Measurements from ENCODE around the gene SIGLEC15. TPM values are rescaled to one million over a fixed set of nuclear protein-coding genes. Genes with fewer than 3 reads are reported as not detected.

The SIGLEC15 gene
- total RNA-seq, 1 experiment from 2014 or later, result 0.13 TPM

DNA sequence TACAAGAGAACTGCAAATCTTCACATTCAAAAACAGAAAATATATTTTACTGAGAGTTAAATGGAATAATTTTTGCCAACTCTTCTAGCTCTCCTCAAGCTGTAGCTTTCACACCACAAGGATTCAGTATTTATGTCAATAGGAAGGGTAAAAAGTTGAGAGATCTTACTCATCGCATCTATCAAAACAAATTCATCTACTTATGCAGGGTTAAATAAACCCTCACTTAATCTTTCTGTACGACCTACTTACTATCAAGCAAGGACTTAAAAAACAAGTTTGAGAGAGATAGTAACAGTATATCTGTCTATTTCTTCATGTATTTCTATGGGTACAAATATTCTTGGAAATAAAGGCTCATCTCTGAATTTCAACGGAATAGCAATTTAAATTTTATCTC lies 35.5 kb downstream of the SIGLEC15 start:
- Histone ChIP-seq H2AFZ (ENCODE audit: low read length) (no peak overlapping the region), H2BK15ac (ENCODE audit: low read depth, low read length) (no peak overlapping the region), H3K56ac (ENCODE audit: insufficient read length, low read depth, low read length) (no peak overlapping the region), H2AK5ac (ENCODE audit: insufficient read length, low read length) (no peak overlapping the region), H3K27ac (ENCODE audit: insufficient read length, low read depth, low read length) (no peak overlapping the region), H3K4me1 (ENCODE audit: insufficient read depth, low read length) (no peaks in the 10 kb centered on the region), H3K9me3 (ENCODE audit: control insufficient read depth, low read depth, low read length) (no peaks in the 10 kb centered on the region), H4K8ac (replicated peaks; ENCODE audit: insufficient read length, low read depth, low read length) (no peak overlapping the region), H3T11ph (ENCODE audit: low read length) (no peak overlapping the region), H3K27me3 (ENCODE audit: insufficient read depth, low read length) (no peaks in the 10 kb centered on the region), H3K18ac (ENCODE audit: insufficient read length, low read depth, low read length) (no peak overlapping the region), H2BK20ac (ENCODE audit: low read depth, low read length, poor library complexity, severe bottlenecking) (no peak overlapping the region), H3K9ac (ENCODE audit: extremely low read depth, insufficient read length, low read length) (no peak overlapping the region), H2BK12ac (ENCODE audit: insufficient read length, low read depth, low read length) (no peak overlapping the region), H3K23me2 (ENCODE audit: insufficient read length, low read depth, low read length, poor library complexity, severe bottlenecking) (no peaks in the 10 kb centered on the region), H2BK5ac (ENCODE audit: insufficient read length, low read length) (no peak overlapping the region), H3K4me2 (ENCODE audit: insufficient read depth, insufficient read length, low read length) (no peak overlapping the region), H4K91ac (ENCODE audit: insufficient read length, low read depth, low read length) (no peak overlapping the region), H3K79me2 (ENCODE audit: insufficient read depth, low read length) (no peaks in the 10 kb centered on the region), H3K4ac (ENCODE audit: low read depth, low read length) (no peak overlapping the region), H2BK120ac (ENCODE audit: low read depth, low read length, poor library complexity, severe bottlenecking) (no peak overlapping the region), H4K5ac (ENCODE audit: insufficient read length, low read depth, low read length) (no peak overlapping the region), H4K20me1 (ENCODE audit: control insufficient read depth, insufficient read depth, insufficient read length) (no peaks in the 10 kb centered on the region), H3K14ac (ENCODE audit: insufficient read depth, low read length) (no peak overlapping the region), H3K79me1 (ENCODE audit: insufficient read depth, low read depth, low read length, poor library complexity, severe bottlenecking) (no peaks in the 10 kb centered on the region), H3K23ac (ENCODE audit: insufficient read length, low read depth, low read length) (no peak overlapping the region)
- no peak for DNase-seq
- H3K4me1 Mint-ChIP-seq, result no peaks in the 10 kb centered on the region
- no CpG with 5 or more reads among the region's 3 CpGs for WGBS (ENCODE audit: extremely low coverage, insufficient read length, low lambda C conversion rate)
- H3K27me3 Mint-ChIP-seq (ENCODE audit: low read depth), result no peaks in the 10 kb centered on the region
- H3K27ac Mint-ChIP-seq, result no peak overlapping the region
- peaks cover 18 to 78% (median 58%) of the 10 kb centered on the region in 3 experiments; a peak in 6 of 7 replicates for H3K36me3 Mint-ChIP-seq (ENCODE audit: insufficient read depth in 1 of 3, low read depth in 3 of 3)
- H3K4me3 Mint-ChIP-seq, result no peak overlapping the region
- H3K9me3 Mint-ChIP-seq, result peaks cover 0 to 3% of the 10 kb centered on the region in 2 experiments; a peak in 1 of 5 replicates
- TF ChIP-seq, protein P1, sequence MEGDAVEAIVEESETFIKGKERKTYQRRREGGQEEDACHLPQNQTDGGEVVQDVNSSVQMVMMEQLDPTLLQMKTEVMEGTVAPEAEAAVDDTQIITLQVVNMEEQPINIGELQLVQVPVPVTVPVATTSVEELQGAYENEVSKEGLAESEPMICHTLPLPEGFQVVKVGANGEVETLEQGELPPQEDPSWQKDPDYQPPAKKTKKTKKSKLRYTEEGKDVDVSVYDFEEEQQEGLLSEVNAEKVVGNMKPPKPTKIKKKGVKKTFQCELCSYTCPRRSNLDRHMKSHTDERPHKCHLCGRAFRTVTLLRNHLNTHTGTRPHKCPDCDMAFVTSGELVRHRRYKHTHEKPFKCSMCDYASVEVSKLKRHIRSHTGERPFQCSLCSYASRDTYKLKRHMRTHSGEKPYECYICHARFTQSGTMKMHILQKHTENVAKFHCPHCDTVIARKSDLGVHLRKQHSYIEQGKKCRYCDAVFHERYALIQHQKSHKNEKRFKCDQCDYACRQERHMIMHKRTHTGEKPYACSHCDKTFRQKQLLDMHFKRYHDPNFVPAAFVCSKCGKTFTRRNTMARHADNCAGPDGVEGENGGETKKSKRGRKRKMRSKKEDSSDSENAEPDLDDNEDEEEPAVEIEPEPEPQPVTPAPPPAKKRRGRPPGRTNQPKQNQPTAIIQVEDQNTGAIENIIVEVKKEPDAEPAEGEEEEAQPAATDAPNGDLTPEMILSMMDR (conservative IDR thresholded peaks at IDR 0.05), result no peak

All from H9 (cell line).